Body of pancreas (tissue), 4 donors: ENCODE data around the gene OR2D2.

Source experiments
- POLR2A ChIP-seq, 3 donors: fragments of 450-650 bp; IDR thresholded peaks; one replicate each; pipeline ENCODE4 v1.6.1; 2016; ENCODE audit warnings: antibody characterized with exemption in 3 of 3, mild to moderate bottlenecking in 2 of 3
- TF ChIP-seq, protein P1 (sequence below), 7 experiments: fragments of 450-650 bp in 4 of 7; fragments of 200-600 bp in 3 of 7; sonication (generic) in 3 of 7; IDR thresholded peaks; one replicate each; pipeline ENCODE4 v1.5.1; 2016 to 2019; ENCODE audit warnings: antibody characterized with exemption in 7 of 7

DNA sequence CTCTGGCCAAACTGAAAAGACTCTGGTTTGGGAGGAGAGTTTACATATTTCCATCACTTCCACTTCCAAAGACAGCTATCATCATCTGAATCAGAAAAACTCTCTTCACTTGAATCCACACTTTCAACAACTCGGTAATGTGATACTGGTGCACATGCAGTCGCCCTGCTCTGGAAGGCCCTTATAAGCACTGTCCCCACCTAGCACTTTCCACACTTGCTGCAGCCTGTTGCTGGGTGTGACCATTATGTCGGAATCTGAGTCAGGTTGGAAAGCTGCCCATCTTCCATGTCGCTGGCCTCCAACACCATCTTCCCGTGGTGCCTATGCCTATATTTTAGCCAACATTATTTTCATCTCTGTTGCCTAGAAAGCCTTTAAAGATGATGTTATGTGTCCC, 47.9 kb downstream of the OR2D2 start:
- TF ChIP-seq, protein P1, sequence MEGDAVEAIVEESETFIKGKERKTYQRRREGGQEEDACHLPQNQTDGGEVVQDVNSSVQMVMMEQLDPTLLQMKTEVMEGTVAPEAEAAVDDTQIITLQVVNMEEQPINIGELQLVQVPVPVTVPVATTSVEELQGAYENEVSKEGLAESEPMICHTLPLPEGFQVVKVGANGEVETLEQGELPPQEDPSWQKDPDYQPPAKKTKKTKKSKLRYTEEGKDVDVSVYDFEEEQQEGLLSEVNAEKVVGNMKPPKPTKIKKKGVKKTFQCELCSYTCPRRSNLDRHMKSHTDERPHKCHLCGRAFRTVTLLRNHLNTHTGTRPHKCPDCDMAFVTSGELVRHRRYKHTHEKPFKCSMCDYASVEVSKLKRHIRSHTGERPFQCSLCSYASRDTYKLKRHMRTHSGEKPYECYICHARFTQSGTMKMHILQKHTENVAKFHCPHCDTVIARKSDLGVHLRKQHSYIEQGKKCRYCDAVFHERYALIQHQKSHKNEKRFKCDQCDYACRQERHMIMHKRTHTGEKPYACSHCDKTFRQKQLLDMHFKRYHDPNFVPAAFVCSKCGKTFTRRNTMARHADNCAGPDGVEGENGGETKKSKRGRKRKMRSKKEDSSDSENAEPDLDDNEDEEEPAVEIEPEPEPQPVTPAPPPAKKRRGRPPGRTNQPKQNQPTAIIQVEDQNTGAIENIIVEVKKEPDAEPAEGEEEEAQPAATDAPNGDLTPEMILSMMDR (IDR thresholded peaks at IDR 0.05) = no peak
- no peak for TF ChIP-seq POLR2A (IDR thresholded peaks at IDR 0.05)
